GM12891 (cell line): ENCODE data around the gene TRAF1.
A peak's percentile ranks its signal among the peaks of the same experiment; 100 is the strongest.

Experiments
- DNase-seq: peaks from one replicate; pipeline ENCODE4 v3.0.0; 2011; ENCODE audit warnings: low spot score; ENCODE audit not compliant: insufficient read length
- FAIRE-seq: peaks from 2 replicates; lab custom pipeline; 2011; peaks lifted over from hg19 to GRCh38; lab: Jason Lieb, UNC
- PAX5 ChIP-seq: IDR thresholded peaks from 2 replicates; pipeline ENCODE4 v1.6.1; 2011; ENCODE audit warnings: low read length, moderate library complexity, mild to moderate bottlenecking; ENCODE audit not compliant: insufficient read depth, severe bottlenecking
- POLR2A ChIP-seq: IDR thresholded peaks from 2 replicates; pipeline ENCODE4 v1.6.1; 2011; ENCODE audit warnings: low read depth, low read length, control low read depth
- POLR2AphosphoS5 ChIP-seq: IDR thresholded peaks from 2 replicates; pipeline ENCODE4 v1.6.1; 2011; ENCODE audit warnings: low read depth, low read length, control low read depth
- POU2F2 ChIP-seq: IDR thresholded peaks from 2 replicates; pipeline ENCODE4 v1.6.1; 2011; ENCODE audit warnings: low read depth, mild to moderate bottlenecking, control low read depth, low read length, moderate library complexity
- SPI1 ChIP-seq: IDR thresholded peaks from 2 replicates; pipeline ENCODE4 v1.6.1; 2011; ENCODE audit warnings: low read depth, low read length, control low read depth
- TAF1 ChIP-seq: IDR thresholded peaks from 2 replicates; pipeline ENCODE4 v1.6.1; 2011; ENCODE audit warnings: low read depth, low read length, control low read depth

The TRAF1 gene

GRCh38 chr9:120905315-120906164 is 21.1 kb downstream of the TRAF1 start:
- FAIRE-seq (peak; percentile 56), DNase-seq (no peak)
- no peak for TF ChIP-seq TAF1
- TF ChIP-seq POU2F2 = no peak
- TF ChIP-seq POLR2AphosphoS5 = no peak
- TF ChIP-seq PAX5 = no peak
- TF ChIP-seq POLR2A = no peak; the same call in 1 of the 2 replicates
- TF ChIP-seq SPI1 = no peak

- TF ChIP-seq POLR2AphosphoS5 (no peak), PAX5 (no peak), TAF1 (no peak), POLR2A (no peak), POU2F2 (no peak), SPI1 (no peak)
- DNase-seq (no peak), FAIRE-seq (no peak)
These were observed 21.7 kb downstream of the TRAF1 start for GRCh38 chr9:120904978-120905301.

- FAIRE-seq (no peak), DNase-seq (no peak)
- TF ChIP-seq TAF1 (no peak), SPI1 (no peak), POLR2AphosphoS5 (peak; percentile 71), POU2F2 (no peak), POLR2A (peak; percentile 49), PAX5 (no peak)
These were observed 22.3 kb downstream of the TRAF1 start for GRCh38 chr9:120904061-120904977.

- TF ChIP-seq POU2F2 (no peak), POLR2AphosphoS5 (peak; percentile 57), SPI1 (no peak)
- FAIRE-seq (no peak), DNase-seq (no peak)
These were observed 23.7 kb downstream of the TRAF1 start for GRCh38 chr9:120902569-120903535.

- TF ChIP-seq POLR2AphosphoS5 (no peak), POLR2A (peak; percentile 38; the same call in 1 of the 2 replicates)
- FAIRE-seq = no peak
These were observed 24.6 kb downstream of the TRAF1 start for GRCh38 chr9:120901755-120902568.

GRCh38 chr9:120900824-120901223 is 25.8 kb downstream of the TRAF1 start:
- FAIRE-seq = no peak
- no peak for DNase-seq
- TF ChIP-seq POLR2AphosphoS5 (peak; percentile 29; the same call in 1 of the 2 replicates), SPI1 (no peak)

More at GRCh38 chr9:120901755-120902568, 24.6 kb downstream of the TRAF1 start:
- DNase-seq = no peak

GRCh38 chr9:120899490-120900068 is 27.0 kb downstream of the TRAF1 start:
- DNase-seq (no peak), FAIRE-seq (no peak)
- peak; percentile 89 for TF ChIP-seq POLR2AphosphoS5
- TF ChIP-seq POLR2A = peak; percentile 83
- TF ChIP-seq TAF1 = no peak
- TF ChIP-seq PAX5 = no peak
- TF ChIP-seq POU2F2 = 0 out of 2 replicates have a peak, but pooled peaks have one; percentile 66

- FAIRE-seq (no peak), DNase-seq (no peak)
- TF ChIP-seq SPI1 (no peak), POLR2A (peak; percentile 66; the same call in 1 of the 2 replicates), POLR2AphosphoS5 (peak; percentile 51), POU2F2 (no peak)
These were observed 28.2 kb downstream of the TRAF1 start for GRCh38 chr9:120898396-120898795.
